HG03354 (cell line): ENCODE results near the gene TNFAIP8L3.

Experiments
- ATAC-seq: cut with Tn5 transposase; IDR thresholded peaks from one replicate; pipeline ENCODE4 v1.9.1; 2021; ENCODE audit warnings: mild to moderate bottlenecking; ENCODE audit not compliant: unreplicated experiment, poor library complexity, severe bottlenecking

TNFAIP8L3 gene

GRCh38 chr15:51119120-51119519, 24.4 kb upstream of the TNFAIP8L3 start:
- no peak for ATAC-seq

GRCh38 chr15:51117270-51117669, 22.6 kb upstream of the TNFAIP8L3 start:
- ATAC-seq = no peak

GRCh38 chr15:51114437-51115119, 19.9 kb upstream of the TNFAIP8L3 start:
- no peak for ATAC-seq

GRCh38 chr15:51112078-51112477, 17.4 kb upstream of the TNFAIP8L3 start:
- ATAC-seq = no peak

GRCh38 chr15:51111061-51111460, 16.4 kb upstream of the TNFAIP8L3 start:
- no peak for ATAC-seq

GRCh38 chr15:51110171-51110570, 15.5 kb upstream of the TNFAIP8L3 start:
- ATAC-seq = no peak

- no peak for ATAC-seq
Observed at GRCh38 chr15:51108933-51109550, 14.3 kb upstream of the TNFAIP8L3 start.

GRCh38 chr15:51107612-51108011, 12.9 kb upstream of the TNFAIP8L3 start:
- no peak for ATAC-seq

- no peak for ATAC-seq
Observed at GRCh38 chr15:51106481-51106880, 11.8 kb upstream of the TNFAIP8L3 start.

- ATAC-seq = no peak
Observed at GRCh38 chr15:51105430-51106016, 10.8 kb upstream of the TNFAIP8L3 start.

- no peak for ATAC-seq
Observed at GRCh38 chr15:51104512-51104911, 9.8 kb upstream of the TNFAIP8L3 start.

GRCh38 chr15:51103330-51103729, 8.6 kb upstream of the TNFAIP8L3 start:
- no peak for ATAC-seq

GRCh38 chr15:51100785-51101489, 6.2 kb upstream of the TNFAIP8L3 start:
- ATAC-seq = no peak

GRCh38 chr15:51099185-51099584, 4.5 kb upstream of the TNFAIP8L3 start:
- no peak for ATAC-seq

GRCh38 chr15:51098331-51098619, 3.6 kb upstream of the TNFAIP8L3 start:
- no peak for ATAC-seq

- ATAC-seq = no peak
Observed at GRCh38 chr15:51097553-51098330, 3.0 kb upstream of the TNFAIP8L3 start.

- no peak for ATAC-seq
Observed at GRCh38 chr15:51096976-51097375, 2.3 kb upstream of the TNFAIP8L3 start.

GRCh38 chr15:51095681-51096331, 1.1 kb upstream of the TNFAIP8L3 start:
- no peak for ATAC-seq

- no peak for ATAC-seq
Observed at GRCh38 chr15:51093839-51094605, 684 bp downstream of the TNFAIP8L3 start.
